Heart left ventricle (tissue), 16 donors: ENCODE results near the gene CNIH3. TPM values are rescaled to one million over a fixed set of nuclear protein-coding genes. Genes with fewer than 3 reads are reported as not detected.

Source experiments
- ATAC-seq, 4 donors: fragments of 200-7000 bp; cut with Tn5 transposase; one replicate each; pipeline ENCODE4 v1.9.1; 2020 to 2022; ENCODE audit warnings: moderate library complexity in 4 of 4, mild to moderate bottlenecking in 3 of 4, moderate number of reproducible peaks in 1 of 4
- DNase-seq, 5 donors: peaks; one replicate each; pipeline ENCODE4 v3.0.0-alpha.2; 2020
- H3K27ac ChIP-seq, 12 donors: fragments of 200-600 bp; sonication (generic) in 4 of 12; one replicate each; pipeline versions ENCODE4 v1.5.0 to v1.8.0; 2016 to 2022; ENCODE audit warnings: mild to moderate bottlenecking in 2 of 12
- H3K27me3 ChIP-seq, 9 donors: fragments of 200-600 bp; sonication (generic) in 2 of 9; one replicate each; pipeline versions ENCODE4 v1.5.1 to v1.8.0; 2016 to 2022; ENCODE audit warnings: mild to moderate bottlenecking in 3 of 9
- H3K36me3 ChIP-seq, 9 donors: fragments of 200-600 bp; sonication (generic) in 2 of 9; one replicate each; pipeline versions ENCODE4 v1.5.0 to v1.8.0; 2018 to 2022; ENCODE audit warnings: mild to moderate bottlenecking in 2 of 9
- H3K4me1 ChIP-seq, 12 donors: fragments of 200-600 bp; sonication (generic) in 4 of 12; one replicate each; pipeline versions ENCODE4 v1.5.0 to v1.8.0; 2016 to 2022; ENCODE audit warnings: mild to moderate bottlenecking in 3 of 12
- H3K4me3 ChIP-seq, 12 donors: fragments of 200-600 bp; sonication (generic) in 4 of 12; one replicate each; pipeline versions ENCODE4 v1.5.0 to v1.8.0; 2017 to 2022; ENCODE audit warnings: mild to moderate bottlenecking in 9 of 12, moderate library complexity in 4 of 12
- H3K9me3 ChIP-seq, 12 donors: fragments of 200-600 bp; sonication (generic) in 4 of 12; one replicate each; pipeline versions ENCODE4 v1.5.0 to v1.8.0; 2016 to 2022; ENCODE audit warnings: mild to moderate bottlenecking in 1 of 12
- POLR2A ChIP-seq, 2 donors: fragments of 450-650 bp; IDR thresholded peaks; one replicate each; pipeline ENCODE4 v1.6.1; 2017; ENCODE audit warnings: antibody characterized with exemption in 2 of 2, mild to moderate bottlenecking in 2 of 2, moderate library complexity in 2 of 2
- WGBS, 4 donors: extraction: QIAGEN DNeasy Blood & Tissue Kit in 2 of 4; methylation state at CpG; one replicate each; pipeline versions ENCODE4 v1.1.5 to v1.1.7; 2013 to 2018; 5-methylcytosine and 5-hydroxymethylcytosine counted together
- intact Hi-C, 10 donors: fragments of 100-400 bp; cut with DNase I; formaldehyde crosslinking; loops; one replicate each; pipeline versions ENCODE4 v1.11.1 to v1.14.2; 2022
- polyA plus RNA-seq, 2 donors: library from polyadenylated mRNA; stranded (reverse); fragments of 200-250 nt; gene quantifications; one replicate each; pipeline ENCODE4 v1.2.3, GENCODE V29; 2013
- total RNA-seq, 9 donors: library from RNA; depleted of rRNA in 2 of 9; stranded (reverse); fragments of >200 nt in 2 of 9; fragmentation: NEBNext Ultra II Directional in 3 of 9; extraction: Animal tissue kit (Norgen Biotek cat#: 25700) in 3 of 9; gene quantifications; one replicate each; pipeline versions ENCODE4 v1.1.0 to v1.2.4, GENCODE V29; 2016 to 2023
- TF ChIP-seq, protein P1 (sequence below), 12 donors: fragments of 200-600 bp; sonication (generic) in 4 of 12; IDR thresholded peaks; one replicate each; pipeline versions ENCODE4 v1.5.0 to v1.8.0; 2018 to 2022; ENCODE audit warnings: antibody characterized with exemption in 12 of 12, mild to moderate bottlenecking in 5 of 12
- donor health status: ischemic (EF 13 %, LVEDD 7.1; RV severe dilation, severe dysfunction).
- donor health status: healthy with polysubstance abuse.
- donor health status: DM: no; HTN: yes; CAD: no.
- donor health status: DM: no; HTN: no; CAD: no.
- donor health status: ischemic (EF 25% LVEDD 6.9; RV normal size, moderate dysfunction).
- donor health status: ischemic (EF 25% LVEDD 5.7; RV mildly dilated, moderate dysfunction).
- donor health status: healthy.
- donor health status: DM: yes; HTN: yes; CAD: no.
- donor health status: ischemic (EF 35%, LVEDD 5.7; RV mildly dilated, moderate dysfunction).
- donor health status: nonischemic (EF 11% LVEDD 7.7; RV severe dilation, severe dysfunction).
- donor health status: DM: yes; HTN: yes; CAD: no.
- donor health status: PGD.
- donor health status: ischemic (EF 29% LVEDD 5.4; RV normal size, mild dysfunction).
- donor health status: nonischemic (EF 23%, LVEDD 6.1; RV moderate dilation, normal function).

CNIH3 gene
- total and polyA plus RNA-seq, 11 donors, result 0.34 to 2.6 (median 0.62) TPM; not detected in 2

DNA sequence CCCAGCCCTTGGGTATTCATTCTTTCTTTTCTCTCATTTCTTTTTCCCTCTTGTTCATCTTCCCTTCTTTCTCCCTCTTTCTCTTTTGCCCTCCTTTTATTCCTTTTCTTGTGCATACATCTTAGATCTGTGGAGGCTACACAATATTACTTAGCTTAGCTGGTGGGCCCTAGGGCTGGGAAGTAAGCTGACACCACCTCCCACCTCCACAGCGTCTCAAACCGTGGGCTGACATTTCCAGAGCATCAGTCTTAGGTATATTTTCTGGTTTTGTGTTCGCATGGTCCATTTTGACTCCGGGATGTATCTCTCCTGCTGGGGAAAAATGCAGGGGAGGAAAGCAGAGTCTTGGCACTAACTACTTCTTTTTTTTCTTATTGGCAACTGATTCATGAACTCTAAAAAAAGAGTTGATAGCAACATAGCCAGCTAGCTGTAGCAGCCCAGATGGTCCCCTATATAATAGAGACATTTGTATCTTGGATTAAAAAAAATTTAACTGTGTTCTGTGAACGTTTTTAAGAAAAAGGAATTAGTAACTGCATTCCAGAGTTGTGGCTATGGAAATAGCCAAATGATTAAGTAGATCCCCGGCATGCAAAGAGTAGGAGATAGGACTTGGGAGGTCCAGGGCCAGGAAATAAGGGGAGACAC, 15.5 kb downstream of the CNIH3 start:
- no peak overlapping the region for H3K27ac ChIP-seq
- no peak overlapping the region for H3K4me3 ChIP-seq
- intact Hi-C loops, result no loop called here
- no peaks in the 10 kb centered on the region for H3K9me3 ChIP-seq
- WGBS, 4 donors, result 52 to 63% (median 54%) methylated on average over 6 of the region's 6 CpGs
- TF ChIP-seq, protein P1, sequence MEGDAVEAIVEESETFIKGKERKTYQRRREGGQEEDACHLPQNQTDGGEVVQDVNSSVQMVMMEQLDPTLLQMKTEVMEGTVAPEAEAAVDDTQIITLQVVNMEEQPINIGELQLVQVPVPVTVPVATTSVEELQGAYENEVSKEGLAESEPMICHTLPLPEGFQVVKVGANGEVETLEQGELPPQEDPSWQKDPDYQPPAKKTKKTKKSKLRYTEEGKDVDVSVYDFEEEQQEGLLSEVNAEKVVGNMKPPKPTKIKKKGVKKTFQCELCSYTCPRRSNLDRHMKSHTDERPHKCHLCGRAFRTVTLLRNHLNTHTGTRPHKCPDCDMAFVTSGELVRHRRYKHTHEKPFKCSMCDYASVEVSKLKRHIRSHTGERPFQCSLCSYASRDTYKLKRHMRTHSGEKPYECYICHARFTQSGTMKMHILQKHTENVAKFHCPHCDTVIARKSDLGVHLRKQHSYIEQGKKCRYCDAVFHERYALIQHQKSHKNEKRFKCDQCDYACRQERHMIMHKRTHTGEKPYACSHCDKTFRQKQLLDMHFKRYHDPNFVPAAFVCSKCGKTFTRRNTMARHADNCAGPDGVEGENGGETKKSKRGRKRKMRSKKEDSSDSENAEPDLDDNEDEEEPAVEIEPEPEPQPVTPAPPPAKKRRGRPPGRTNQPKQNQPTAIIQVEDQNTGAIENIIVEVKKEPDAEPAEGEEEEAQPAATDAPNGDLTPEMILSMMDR (IDR thresholded peaks at IDR 0.05), result no peak
- no peak for TF ChIP-seq POLR2A (IDR thresholded peaks at IDR 0.05)
- ATAC-seq, result no peak
- DNase-seq, result no peak
- no peaks in the 10 kb centered on the region for H3K36me3 ChIP-seq
- H3K27me3 ChIP-seq, result peaks cover 0 to 6% (median 0%) of the 10 kb centered on the region in 9 donors
- no peaks in the 10 kb centered on the region for H3K4me1 ChIP-seq

DNA sequence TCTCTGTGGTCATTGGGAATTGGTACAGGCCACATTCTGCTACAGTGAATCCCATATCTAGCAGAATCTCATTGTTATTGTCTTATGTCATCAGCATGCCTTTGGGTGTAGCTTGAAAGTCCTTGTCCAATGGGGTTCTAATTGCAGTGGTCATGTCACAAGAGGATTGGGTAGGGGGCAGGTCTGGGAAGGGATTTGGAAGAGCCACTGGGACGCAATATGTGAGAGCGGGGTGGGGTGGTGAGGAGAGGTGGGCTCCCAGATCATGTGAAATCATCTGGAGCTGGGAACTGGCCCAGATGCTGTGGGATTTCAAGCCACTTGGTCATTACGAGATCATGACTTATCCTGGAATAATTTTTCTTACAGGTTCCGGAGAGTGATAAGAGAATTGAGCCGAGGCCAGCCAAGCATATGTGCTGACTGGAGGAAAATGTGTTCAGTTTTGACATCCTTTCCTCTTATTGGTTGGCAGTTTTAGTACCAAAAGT, 16.3 kb downstream of the CNIH3 start:
- no peaks in the 10 kb centered on the region for H3K9me3 ChIP-seq
- peak in 1 of 4 donors; percentile 51 for ATAC-seq
- WGBS, 4 donors, result 57 to 70% (median 65%) methylated on average over 5 of the region's 5 CpGs
- no peak overlapping the region for H3K4me3 ChIP-seq
- DNase-seq, result no peak
- no peaks in the 10 kb centered on the region for H3K27me3 ChIP-seq
- intact Hi-C loops, result no loop called here
- H3K4me1 ChIP-seq, result no peaks in the 10 kb centered on the region
- no peak for TF ChIP-seq POLR2A (IDR thresholded peaks at IDR 0.05)
- TF ChIP-seq, protein P1 (IDR thresholded peaks at IDR 0.05), result no peak
- H3K27ac ChIP-seq, result no peak overlapping the region
- no peaks in the 10 kb centered on the region for H3K36me3 ChIP-seq

DNA sequence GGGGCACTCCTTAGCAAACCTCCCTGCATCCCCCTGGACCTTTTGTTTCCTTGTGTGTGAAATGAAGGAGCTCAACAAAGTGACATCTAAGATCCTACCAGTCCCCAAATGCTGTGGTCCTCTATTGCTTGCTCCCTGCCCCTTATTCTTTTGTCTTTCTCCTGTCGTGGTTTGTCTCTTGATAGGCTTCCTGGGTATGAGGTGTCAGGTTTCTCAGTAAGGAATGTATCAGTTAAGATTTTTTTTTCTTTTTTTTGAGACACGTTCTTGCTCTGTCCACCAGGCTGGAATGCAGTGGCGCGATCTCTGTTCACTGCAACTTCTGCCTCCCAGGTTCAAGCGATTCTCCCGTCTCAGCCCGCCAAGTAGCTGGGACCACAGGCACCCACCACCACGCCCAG, 16.8 kb downstream of the CNIH3 start:
- no peak for TF ChIP-seq POLR2A (IDR thresholded peaks at IDR 0.05)
- no peaks in the 10 kb centered on the region for H3K36me3 ChIP-seq
- H3K4me1 ChIP-seq, result no peaks in the 10 kb centered on the region
- intact Hi-C loops, result no loop called here
- no peak for ATAC-seq
- WGBS, 4 donors, result 70 to 82% (median 77%) methylated on average over 8 of the region's 8 CpGs
- no peak overlapping the region for H3K4me3 ChIP-seq
- H3K9me3 ChIP-seq, result no peaks in the 10 kb centered on the region
- no peaks in the 10 kb centered on the region for H3K27me3 ChIP-seq
- no peak overlapping the region for H3K27ac ChIP-seq
- DNase-seq, result no peak

DNA sequence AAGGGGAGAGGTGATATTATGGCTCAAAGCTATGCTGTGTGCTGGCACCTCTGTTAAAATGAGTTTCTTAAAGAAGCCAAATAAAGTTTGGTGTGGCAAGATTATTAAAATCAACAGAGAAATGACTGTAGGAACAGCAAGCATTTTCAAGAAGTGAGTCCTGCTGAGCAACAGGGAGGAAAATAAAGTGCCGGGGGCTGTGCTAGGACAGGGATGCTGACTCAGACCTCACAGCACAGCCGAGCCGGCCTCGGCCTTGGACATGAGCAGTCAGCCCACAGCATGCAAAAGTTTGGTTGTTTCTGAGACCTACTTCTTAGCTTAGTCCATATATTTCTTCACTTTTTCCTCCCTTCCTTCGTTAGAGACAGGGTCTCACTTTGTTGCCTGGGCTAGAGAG, 19.2 kb downstream of the CNIH3 start:
- ATAC-seq (no peak), DNase-seq (no peak)
- Histone ChIP-seq H3K27ac (no peak overlapping the region), H3K4me3 (no peak overlapping the region), H3K9me3 (no peaks in the 10 kb centered on the region), H3K27me3 (peaks cover 0 to 10% (median 0%) of the 10 kb centered on the region in 9 donors), H3K4me1 (no peaks in the 10 kb centered on the region), H3K36me3 (no peaks in the 10 kb centered on the region)
- 78 to 87% (median 84%) methylated on average over 5 of the region's 5 CpGs for WGBS, 4 donors
- intact Hi-C loops, result no loop called here
- TF ChIP-seq POLR2A (IDR thresholded peaks at IDR 0.05), result no peak
- TF ChIP-seq, protein P1 (IDR thresholded peaks at IDR 0.05), result no peak

DNA sequence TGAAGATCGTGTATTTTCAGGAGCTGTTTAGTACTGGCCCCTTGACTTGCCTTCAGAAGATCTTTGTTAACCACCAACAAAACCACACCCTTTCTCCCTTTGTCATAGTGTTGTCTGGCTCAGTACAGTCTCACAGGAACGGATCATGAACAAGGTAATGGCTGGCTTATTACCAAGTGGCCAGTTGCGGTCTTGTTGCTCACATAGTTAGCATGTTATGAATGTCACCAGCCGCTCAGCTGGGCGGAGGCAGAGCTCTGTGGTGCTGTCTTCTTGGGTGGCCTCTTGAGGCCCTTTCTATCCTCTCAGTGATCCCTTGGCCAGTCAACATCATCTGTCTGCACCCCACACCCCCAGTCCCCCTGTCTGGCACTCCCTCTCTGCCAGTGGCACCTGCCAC, 21.4 kb downstream of the CNIH3 start:
- Histone ChIP-seq H3K36me3 (no peaks in the 10 kb centered on the region), H3K27ac (no peak overlapping the region), H3K9me3 (no peaks in the 10 kb centered on the region), H3K4me1 (no peaks in the 10 kb centered on the region), H3K4me3 (no peak overlapping the region), H3K27me3 (peaks cover 0 to 10% (median 0%) of the 10 kb centered on the region in 9 donors)
- intact Hi-C loops, result no loop called here
- WGBS, 4 donors, result 74 to 77% (median 75%) methylated on average over 5 of the region's 5 CpGs
- DNase-seq (no peak), ATAC-seq (no peak)
- no peak for TF ChIP-seq POLR2A (IDR thresholded peaks at IDR 0.05)
